NCI-H446 (cell line): ENCODE measurements around the gene RSPH6A.
A peak's percentile ranks its signal among the peaks of the same experiment; 100 is the strongest.

Source experiments
- DNase-seq, 2 experiments: peaks; one replicate each; lab custom pipeline; 2025; lab: John Stamatoyannopoulos, UW

The RSPH6A gene

DNA sequence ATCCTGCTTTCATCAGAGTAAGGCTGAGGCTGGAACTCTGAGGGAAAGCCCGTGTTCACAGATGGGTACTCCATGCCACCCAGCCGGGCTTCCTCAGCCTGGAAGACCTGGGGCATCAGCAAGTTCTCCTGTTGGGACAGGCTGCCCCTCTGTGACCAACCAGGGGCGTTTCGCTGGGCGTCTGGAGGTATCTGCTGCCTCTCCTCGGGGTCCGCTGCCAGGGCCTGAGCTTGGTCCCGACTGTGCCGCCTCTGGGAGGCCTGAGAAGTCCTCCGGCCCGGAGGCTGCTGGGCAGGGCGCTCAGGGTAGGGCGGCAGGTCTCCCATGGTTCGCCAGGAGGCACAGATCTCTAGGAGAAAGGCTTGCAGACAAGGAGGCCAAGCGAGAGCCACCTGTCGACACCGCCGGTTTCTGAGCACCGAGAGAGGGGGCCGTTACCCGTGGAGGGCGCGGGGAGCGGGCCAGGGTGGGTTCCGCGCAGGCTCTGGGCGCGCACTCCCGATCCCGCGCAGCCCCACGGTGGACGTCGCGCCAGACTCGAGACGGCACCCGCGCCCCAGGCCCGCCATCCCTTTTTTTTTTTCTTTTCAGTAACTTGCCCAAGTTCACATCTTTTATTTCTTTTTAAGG, at the start of gene RSPH6A:
RSPH6A (minus strand) TSS at position 458 of the 630 bp plus-strand sequence; CDS start at position 326, 132 bp downstream.
- no peak for DNase-seq

DNA sequence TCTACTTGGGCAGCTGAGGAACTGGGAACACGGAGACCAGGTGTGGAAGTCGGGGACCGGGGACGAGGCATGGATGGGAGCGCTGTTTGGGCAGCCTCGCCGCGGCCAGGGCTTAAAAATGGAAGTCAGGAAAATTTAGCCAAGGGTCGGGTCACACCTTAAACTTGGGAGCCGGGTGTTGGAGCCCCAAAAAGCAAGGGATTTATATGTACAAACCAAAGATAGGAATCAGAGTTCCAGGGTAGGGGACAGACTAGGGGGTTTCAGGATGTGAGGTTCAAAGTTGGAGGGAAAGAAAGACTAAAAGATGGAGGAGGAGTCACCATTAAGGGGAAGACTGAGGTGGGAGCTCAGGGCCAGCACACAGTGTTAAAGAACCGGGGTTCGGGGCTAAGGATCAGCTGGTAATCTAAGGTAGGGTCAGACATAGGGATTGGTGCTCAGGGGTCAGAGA, 49.5 kb upstream of the RSPH6A start:
- no peak for DNase-seq

DNA sequence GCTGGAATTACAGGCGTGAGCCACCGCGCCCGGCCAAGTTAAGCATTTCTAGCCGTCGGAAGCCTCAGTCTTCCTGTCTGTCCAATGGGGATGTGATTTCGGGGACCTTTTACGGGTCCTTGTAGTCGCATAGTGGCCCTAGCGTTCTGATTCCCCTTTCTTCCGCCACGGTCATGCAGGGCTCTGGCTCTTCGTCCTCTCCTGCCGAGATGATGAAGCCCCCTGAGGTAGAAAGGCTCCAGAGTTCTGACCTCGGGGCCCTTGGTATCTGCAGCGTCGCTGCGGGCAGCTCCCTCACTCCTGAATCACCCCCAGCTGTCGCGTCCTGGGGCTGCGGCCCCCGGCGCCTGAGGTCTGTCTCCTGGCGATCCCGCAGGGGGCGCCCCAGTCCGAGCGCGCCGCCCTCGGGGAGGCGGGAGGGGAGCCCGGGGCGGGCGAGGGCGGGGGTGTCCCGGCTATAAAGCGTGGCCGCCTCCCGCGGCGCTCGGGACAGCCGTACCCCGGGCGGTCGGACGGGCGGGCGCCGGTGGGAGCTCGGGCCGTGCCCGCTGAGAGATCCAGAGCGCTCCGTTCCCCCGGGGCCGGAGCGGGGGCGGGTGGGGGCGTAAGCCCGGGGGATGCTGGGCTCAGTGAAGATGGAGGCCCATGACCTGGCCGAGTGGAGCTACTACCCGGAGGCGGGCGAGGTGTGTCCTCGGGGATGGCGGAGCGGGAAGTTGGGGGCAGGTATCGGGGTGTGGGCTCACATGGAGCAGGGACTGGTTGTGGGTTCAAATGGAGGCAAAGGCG, 48.9 kb upstream of the RSPH6A start, which contains the start of gene FOXA3:
FOXA3 (plus strand) TSS at position 487 of the 789 bp plus-strand sequence; CDS start at position 618, 131 bp downstream.
- peak in 1 of 2 experiments; percentile 41 for DNase-seq

DNA sequence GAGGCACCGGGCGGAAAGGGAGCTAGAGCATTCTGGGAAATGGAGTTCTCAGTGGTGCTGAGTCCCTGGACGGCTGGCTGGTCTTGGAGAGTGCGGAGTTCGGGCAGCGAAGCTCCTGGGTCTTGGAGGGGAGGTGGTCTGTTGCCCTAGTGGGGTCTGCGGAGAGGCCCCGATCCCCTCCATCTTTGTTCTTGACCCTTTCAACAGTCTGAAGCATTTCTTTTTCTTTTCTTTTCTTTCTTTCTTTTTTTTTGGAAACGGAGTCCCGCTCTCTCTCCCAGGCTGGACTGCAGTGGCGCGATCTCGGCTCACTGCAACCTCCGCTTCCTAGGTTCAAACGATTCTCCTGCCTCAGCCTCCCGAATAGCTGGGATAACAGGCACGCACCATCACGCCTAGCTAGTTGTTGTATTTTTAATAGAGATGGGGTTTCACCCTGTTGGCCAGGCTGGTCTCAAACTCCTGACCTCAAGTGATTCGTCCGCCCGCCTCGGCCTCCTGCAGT, 48.3 kb upstream of the RSPH6A start:
- no peak for DNase-seq

DNA sequence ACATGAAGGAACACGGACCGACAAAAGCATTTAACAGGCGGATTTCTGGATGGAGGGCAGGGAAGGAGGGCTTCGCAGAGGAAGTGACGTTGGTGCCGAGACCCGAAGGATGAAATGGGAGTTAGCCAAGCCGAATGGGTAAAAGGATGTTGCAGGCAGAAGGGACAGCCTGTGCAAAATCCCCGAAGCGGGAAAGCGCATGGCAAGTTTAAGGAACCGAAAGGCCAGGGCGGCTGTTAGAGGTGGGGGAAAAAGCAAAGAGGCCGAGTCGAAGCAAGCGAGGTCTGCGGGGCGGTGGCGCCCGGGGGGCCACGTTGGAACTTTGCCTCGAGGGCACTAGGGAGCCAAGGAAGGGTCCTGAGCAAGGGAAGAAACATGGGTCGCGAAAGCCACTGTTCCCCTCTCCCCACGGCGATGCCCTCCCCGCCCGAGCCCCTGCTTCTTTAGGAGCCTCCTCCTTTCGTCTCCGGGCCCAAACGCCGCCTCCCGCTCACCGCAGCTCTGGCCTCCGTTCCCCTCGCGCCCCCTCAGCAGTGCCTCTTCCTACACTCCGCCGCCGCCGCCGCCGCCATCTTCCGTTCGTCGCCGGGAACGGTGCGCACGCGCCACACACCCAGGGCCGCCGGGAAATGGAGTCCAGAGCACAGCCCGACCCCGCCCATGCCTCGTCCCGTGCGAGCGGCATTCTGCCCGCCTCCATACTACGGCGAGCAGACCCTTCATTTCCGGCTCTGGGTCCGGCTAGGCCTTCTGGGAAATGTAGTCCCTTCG, 47.6 kb upstream of the RSPH6A start, which contains the start of gene SYMPK:
SYMPK (minus strand) TSS at position 584 of the 771 bp plus-strand sequence. CDS start 8,652 bp downstream, outside the sequence.
- peak; percentile 98 to 99 for DNase-seq

DNA sequence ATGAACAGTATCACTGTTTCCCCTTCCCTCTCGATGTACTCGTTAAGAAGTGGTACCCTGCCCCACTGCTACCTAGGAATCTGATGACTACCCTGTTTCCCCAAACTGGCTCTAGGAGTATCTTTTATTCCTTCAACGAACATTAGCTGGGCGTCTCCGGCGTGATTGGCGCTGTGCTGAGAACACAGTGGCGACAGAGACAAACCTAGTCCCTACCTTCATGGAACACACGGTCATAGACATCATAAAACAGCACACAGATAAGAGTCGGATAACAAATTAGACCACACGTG, 47.1 kb upstream of the RSPH6A start:
- no peak for DNase-seq

DNA sequence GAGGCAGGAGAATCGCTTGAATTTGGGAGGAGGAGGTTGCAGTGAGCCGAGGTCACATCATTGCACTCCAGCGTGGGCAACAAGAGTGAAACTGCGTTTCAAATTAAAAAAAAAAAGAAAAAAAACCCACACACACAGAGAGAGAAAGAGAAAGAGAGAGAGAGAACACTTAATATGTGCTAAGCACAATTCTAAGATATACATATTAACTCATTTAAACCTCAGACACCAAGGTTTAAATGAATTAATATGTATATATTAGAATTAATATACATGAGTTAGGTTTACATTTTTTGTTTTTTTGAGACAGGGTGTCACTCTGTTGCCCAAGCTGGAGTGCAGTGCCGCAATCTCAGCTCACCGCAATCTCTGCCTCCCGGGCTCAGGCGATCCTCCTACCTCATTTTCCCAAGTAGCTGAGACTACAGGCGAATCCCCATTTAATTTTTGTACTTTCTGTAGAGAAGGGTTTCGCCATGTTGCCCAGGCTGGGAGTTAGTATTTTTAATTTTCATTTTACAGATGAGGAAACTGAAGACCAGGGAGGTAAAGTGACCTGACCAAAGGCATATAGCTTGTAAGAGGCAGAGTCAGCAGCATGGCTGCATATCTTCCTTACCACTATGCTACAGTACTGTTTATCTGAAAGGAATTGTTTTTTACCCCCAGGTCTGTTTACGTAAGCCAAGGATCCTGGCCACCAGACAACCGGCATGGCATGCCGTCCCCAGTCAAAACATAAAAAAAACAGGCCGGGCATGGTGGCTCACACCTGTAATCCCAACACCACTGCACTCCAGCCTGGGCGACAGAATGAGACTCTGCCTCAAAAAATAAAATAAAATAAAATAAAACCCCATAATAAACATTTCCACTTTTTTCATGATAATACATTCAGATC, 45.5 kb upstream of the RSPH6A start:
- DNase-seq: no peak

DNA sequence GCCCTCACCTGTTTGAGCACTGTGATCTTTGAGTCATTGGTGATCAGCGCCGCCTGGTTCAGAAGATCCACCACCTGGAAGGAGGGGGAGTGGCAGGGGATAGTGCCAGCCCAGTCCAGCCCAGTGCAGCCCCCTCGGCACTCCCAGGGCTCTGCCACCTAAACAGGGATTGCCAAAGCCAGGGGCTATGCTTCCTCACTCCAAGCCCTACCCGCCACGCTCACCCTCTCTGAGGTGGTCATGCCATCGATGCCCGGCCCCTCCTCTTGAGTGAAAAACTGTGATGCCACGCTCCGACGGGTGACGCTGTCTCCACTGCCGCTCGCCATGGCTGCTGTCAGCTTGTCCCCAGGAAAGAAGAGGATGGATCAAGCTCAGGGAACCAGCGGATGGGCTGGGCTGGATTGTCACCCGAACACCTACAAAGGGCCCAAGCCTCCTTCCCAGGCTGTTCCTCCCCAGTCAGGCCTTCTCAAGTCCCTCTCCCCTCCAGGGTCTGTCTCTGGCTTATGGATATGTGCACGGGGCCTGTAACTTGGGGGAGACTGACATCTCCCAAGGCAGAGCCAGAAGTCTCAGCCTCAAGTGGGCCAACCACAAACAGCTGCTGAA, 39.2 kb upstream of the RSPH6A start:
- no peak for DNase-seq

DNA sequence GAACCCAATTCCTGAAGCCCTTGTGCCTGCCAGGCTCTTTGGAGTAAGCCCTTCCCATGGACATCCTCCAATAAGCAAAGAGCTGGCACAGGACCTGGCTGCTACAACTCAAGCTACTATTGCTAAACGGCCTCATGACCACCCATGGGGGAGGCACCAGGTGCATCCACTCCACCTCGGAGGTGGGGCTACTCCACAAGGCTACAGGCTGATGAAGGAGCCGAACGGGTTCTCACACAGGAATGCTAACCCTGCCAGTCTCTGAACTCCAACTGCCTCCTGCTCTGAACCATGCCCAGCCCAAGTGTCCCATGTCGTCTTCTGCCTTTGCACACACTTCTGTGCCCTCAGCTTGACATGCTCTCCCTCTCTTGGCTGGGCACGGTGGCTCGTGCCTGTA, 37.9 kb upstream of the RSPH6A start:
- no peak for DNase-seq

DNA sequence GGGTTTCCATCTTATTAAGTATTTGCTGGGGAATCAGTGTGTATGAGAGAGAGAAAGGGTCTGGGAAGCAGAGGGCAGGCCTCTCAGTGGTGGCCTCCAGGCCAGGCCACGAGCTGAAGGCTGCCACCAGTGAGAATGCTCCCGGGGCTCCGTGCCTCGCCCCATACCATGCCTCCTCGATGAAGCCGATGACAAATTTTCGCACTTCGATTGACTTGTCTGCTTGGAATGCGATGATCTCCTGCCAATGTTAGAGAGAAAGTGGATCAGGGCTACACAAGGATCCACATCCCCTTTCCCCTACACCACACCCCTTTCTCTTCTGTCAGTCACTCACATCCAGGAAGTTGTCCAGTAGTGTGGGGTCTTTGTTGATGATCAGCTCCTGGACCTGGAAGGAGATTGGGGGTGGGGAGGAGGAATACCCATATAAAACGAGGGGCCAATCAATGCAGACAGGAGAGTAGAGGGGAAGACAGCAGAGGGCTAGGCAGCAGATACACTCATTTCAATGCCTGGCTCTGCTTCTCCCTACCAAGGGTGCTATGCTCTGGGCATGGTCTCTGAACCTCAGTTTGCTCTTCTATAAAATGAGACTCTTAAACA, 37.1 kb upstream of the RSPH6A start:
- no peak for DNase-seq

DNA sequence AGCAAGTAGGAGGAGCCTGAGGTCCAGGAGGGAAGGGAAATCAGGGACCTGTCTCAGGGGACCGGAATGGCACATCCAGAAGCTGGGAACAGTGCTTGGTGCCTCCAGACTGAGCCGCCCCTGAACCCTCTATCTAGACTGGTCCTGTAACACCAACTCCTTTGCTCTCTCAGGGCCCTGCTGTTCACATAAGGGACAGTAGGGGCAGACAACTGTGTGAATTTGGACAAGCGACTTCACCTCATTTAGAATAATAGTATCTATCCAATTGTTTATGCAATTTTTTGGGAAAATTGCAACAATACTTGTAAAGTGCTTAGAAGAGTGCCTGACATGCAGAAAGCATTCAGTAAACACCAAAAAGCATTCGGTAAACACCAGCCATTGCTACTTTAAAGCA, 33.8 kb upstream of the RSPH6A start:
- no peak for DNase-seq

DNA sequence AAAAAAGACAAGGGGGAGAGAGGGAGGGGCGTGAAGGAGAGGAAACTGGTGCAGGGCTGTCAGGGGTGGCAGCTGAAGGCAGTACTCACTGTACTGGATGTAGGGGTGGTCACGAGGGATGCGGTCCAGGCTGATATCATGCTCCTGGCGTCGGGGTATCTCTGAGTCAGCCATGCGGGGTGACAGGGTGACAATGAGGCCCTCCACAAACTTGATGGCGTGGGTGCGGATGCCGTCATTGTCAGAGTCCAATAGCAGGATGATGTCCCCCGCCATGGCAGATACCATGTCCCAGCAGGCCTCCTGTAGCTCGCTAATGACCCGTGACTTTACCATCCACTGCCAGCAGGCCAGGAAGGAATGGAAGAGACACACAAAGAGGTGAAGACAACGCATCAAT, 32.6 kb upstream of the RSPH6A start:
- DNase-seq: no peak

DNA sequence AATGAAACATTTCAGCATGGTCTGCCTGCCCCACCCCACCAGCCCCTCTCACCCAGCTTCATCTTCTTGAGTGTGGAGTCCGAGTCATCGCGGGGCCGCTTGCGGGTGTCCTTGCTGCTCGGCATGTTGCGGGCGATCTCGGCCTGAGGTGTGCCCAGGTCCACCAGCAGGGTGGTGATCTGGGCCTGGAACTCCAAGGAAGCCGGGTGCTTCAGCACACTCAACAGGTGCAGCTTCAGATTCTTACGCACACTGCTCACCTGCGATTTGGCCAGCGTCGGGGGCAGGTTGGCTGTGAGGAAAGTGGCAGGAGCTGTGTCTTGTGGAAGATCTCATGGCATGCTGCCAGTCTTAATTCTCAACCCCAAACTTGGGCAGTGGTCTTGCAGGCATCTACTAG, 27.1 kb upstream of the RSPH6A start:
- no peak for DNase-seq

DNA sequence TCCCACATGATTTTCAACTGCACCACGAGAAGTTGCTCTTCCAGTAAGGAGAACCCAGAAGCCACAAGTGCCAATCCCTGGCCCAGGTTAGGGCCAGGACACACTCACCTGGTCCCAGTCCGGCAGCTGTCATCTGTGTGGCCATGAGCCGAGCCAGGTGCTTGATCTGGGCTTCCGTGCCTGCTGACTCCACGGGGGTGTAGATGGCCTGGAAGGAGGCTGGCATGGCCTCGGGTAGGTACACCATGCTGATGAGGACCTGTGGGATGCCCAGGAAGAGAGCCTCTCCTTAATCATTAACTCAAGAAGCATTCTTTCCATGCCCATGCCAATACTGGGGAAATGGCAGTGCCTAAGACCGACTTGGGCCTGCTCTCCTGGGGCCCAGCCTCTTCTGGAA, 19.9 kb upstream of the RSPH6A start:
- DNase-seq: no peak

DNA sequence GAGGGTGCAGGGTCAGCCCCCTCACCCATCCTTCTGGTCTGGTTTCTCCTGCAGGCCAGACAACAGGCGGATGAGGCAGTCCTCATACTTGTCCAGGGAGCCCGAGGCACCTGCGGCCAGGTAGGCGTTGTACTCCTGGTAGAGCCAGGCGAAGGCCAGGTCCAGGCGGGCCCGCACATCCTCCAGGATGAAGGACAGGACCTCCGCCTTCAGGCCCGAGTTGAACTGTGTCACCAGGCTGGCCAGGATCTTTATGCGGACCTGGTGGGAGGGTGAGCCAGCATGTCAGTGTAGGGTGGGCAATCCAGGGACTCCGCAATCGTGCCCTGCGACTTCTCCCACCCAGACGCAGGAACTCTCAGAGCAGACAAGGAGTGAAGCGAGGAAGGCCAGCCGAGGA, 13.8 kb upstream of the RSPH6A start:
- no peak for DNase-seq

DNA sequence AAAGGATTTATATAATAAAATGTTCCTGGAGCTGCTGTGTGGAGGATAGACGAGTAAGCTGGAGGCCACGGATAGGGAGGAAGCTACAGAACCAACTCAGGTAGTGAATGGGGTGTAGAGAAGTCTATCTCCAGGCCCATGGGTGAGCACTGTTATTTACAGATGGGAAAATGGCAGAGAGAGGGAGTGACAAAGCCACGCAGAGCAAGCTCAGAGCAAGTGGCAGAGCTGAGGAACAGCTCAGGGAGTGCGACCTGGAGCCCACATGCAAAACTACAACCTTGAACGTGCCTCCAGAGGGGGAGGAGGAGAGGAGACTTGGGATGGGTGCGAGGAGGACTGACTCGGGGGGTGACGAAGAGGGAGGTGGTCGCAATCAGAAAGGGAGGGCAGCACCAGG, 13.4 kb upstream of the RSPH6A start:
- DNase-seq: no peak

DNA sequence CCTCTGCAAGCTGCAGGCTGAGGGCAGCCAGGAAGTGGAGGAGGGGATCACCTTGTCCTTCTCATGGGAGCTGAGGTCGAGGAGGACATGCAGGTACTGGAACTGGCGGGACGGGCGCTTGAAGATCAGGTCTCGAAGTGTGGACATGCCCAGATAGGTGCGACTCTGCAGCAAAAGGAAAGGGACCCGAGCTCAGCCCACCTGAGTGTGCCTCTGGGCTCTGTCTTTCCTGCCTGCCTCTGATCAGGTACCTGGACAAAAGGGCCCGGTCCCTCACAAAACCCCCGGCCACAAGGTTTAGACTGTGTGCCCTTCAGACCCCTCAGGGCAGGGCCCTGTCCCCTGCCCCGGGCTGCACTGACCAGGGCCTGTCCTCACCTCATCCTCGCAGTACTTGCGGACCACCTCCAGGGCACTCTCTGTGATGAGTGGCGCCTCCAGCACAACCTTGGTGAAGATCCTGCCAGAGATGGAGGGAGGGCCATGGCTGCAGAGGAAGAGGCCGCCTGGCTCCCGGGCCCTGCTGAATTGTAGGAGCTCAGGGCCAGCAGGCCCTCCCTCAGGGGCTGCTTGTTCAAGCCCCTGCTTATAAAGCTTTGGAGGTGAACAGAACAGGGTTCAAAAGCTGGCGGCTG, 12.5 kb upstream of the RSPH6A start:
- no peak for DNase-seq

DNA sequence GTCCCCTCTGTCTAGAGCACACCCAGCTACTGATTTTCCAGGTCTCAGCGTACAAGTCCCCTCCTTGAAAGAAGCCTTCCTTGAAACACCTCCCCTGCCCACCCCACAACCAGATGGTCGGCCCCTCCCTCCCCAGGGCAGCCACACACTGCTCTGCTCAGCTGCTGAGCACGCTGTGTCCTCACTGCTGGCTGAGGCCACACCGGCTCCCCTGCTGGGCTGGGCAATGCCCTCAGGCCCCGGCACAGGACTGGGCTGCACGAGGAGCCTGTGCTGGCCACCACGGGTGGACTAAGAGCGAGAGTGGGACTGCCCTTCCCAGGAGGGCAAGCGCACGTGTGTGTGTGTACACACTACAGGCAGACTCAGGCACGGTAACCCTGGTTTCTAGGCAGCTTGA, 11.8 kb upstream of the RSPH6A start:
- no peak for DNase-seq

DNA sequence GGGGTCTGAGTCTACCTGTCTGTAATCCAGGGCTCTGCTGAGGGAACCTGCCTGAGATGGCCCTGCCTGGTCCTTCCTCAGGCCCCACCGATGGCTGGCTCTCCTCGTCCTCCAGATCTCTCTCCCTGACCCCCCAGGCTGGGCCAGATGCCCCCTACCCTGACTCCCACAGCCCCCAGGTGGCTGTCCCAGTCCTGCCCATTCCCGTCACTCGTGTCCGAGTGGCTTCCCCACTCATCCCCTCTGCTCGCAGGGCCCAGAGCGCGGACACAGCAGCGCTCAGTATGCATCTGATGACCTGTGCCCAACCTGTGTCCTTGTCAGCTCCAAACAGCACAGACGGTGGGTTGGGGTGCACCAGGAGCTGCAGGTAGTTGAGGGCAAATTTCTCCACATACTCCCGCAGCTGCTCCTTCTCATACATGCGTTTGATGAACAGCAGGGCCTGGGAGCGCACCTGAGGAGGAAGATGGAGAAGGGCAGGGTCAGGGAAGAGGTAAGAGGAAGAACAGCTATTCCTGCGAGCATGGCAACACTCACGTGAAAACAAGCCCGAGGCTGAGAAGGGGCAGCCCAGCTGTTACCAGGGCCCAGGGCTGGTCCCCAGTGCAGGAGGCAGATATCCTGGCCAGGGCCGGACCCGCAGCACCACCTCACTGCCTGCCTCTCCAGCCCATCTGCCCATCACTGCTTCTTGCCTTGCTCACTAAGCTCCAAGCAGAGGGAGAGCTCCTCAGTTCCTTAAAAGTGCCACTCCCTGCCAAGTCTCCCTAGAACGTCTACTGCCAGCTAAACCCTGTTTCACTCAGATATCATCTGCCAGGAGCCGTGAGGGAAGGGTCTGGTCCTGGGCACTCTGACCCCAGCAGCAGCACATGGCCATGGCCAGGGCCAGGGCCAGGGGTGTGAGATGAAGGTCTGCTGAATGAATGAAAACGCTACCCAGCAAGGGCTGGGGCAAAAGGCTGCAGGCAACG, 11.1 kb upstream of the RSPH6A start:
- DNase-seq: no peak
